Measurements from ENCODE around the gene SRRM3.
"Not testable (repeated sequence)": the region's sequence is repeated elsewhere in the genome, so short reads cannot be mapped to it uniquely, and the experiment has no call there.

Gene SRRM3

DNA sequence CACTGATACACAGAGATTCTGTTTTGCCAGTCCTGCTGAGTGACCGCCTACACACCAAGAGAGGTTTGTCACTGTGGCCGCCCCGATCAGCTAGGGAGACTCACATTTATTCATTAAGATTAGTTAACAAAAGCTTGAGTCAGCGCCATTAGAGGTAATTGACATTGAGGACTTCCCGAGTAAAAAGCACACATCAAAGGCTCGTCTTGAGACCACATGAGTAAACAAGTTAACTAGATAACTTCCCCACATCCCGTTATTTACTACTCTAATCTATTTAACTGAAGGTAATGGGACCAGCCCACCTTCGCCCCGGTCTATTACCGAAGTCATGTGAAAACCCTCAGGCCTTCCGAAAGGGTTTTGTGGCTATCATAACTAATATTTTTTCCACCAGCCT lies 23.0 kb downstream of the SRRM3 start:
- in situ Hi-C loops (cut with MboI; ENCODE audit: low sequenced_read_pairs), result no loop called here

DNA sequence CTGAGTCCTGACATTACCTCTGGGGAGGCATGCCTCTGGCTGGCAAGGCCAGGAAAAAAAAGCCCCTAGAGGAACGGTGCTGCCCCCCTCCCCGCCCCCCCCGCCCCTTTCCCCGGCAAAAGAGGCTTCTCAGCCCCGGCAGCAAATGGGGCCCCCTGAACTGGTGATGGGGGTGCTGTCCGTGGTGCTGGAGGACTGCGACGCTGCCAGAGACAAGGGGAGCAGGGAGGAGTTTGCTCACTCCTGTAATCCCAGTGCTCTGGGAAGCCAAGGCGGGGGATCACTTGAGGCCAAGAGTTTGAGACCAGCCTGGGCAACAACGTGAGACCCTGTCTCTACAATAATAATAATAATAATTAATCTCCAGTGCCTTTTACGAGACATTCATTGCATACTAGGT lies 23.7 kb downstream of the SRRM3 start:
- in situ Hi-C loops (cut with MboI; ENCODE audit: low sequenced_read_pairs), result no loop called here

DNA sequence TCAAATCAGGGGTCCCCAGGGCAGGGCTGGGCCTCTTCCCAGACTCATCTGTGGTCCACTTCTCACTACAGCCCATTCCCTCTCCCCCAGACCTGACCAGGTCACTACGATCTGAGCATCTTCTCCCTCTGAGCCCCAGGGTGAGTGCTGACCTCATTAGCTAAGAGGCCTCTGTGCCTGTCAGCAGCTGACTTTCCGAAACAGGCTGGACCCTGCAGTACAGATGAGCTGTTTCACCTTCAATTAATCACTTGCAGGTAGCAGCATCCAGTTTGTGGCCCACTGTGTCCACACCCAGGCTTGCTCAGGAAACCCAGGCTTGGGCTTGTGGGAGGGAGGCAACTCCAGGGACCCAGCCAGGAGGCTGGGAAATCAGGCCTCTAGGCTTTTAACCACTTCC lies 24.3 kb downstream of the SRRM3 start:
- in situ Hi-C loops (cut with MboI; ENCODE audit: low sequenced_read_pairs), result no loop called here

DNA sequence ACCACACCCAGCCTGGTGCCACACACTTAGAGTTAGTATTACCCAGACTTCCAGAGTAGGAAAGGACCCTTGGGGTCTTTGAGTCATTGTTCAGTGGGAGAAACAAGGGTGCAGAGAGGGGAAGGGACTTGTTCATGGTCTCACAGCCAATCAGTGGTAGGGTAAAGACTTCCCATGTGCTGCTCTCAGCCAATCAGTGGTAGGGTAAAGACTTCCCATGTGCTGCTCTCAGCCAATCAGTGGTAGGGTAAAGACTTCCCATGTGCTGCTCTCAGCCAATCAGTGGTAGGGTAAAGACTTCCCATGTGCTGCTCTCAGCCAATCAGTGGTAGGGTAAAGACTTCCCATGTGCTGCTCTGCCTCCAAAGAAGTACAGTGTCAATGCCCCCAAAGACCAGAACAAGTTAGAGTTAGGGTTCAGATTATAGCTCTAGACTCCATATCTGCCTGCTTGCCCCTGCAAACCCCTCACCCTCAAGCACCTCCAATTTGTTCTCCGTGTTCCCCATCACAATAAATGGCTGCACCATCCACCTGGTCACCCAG lies 25.3 kb downstream of the SRRM3 start:
- in situ Hi-C loops (cut with MboI; ENCODE audit: low sequenced_read_pairs), result not testable (repeated sequence)

DNA sequence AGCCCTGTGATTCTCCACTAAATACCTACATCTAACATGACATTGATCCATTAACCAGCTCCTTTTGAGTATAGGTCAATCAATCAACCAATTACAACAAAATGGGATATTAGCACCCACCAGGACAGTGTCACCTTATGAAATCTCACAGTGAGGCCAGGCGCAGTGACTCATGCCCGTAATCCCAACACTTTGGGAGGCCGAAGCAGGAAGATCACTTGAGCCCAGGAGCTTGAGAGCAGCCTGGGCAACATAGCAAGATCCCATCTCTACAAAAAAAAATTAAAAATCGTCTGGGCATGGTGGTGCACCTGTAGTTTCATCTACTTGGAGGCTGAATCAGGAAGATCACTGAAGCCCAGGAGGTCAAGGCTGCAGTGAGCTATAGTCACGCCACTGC lies 28.5 kb downstream of the SRRM3 start:
- in situ Hi-C loops (cut with MboI; ENCODE audit: low sequenced_read_pairs), result no loop called here

DNA sequence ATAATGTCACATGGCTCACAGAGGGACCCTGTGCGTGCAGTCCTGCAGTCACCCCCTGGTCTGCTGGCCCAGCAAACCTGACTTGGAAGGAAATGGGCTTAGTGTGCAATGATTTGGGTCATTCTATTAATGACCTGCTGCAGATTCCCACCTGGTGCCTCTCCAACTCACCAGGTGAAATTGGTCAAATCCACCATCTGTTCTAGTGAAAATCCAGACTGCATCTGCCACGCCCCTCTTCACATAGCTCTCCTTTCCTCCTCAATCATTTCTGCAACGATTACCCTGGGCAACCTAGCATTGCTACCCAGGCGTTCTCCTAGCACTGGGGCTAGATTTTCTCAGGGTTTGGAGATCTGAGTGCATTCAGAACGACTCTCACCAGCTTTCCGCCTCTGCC lies 29.4 kb downstream of the SRRM3 start:
- in situ Hi-C loops (cut with MboI; ENCODE audit: low sequenced_read_pairs), result no loop called here

DNA sequence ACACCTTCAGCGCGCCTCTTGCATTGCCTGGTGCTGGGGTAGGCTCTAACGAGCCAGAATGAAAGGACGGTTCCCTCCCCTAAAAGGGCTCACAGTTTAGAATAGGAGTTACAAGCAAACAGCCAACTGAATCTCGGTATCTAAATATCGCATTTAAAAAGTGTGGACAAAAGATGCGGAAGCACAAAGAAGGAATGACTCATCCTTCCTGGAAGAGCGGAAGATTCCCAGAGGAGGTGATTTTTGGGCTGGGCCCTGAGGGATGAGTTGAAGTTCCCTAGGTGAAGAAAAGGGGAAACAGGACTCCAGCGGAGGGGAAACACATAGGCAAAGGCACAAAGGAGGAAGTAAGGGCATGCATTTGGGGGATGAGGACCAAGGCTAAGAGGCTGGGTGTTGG lies 29.9 kb downstream of the SRRM3 start:
- in situ Hi-C loops (cut with MboI; ENCODE audit: low sequenced_read_pairs), result no loop called here

DNA sequence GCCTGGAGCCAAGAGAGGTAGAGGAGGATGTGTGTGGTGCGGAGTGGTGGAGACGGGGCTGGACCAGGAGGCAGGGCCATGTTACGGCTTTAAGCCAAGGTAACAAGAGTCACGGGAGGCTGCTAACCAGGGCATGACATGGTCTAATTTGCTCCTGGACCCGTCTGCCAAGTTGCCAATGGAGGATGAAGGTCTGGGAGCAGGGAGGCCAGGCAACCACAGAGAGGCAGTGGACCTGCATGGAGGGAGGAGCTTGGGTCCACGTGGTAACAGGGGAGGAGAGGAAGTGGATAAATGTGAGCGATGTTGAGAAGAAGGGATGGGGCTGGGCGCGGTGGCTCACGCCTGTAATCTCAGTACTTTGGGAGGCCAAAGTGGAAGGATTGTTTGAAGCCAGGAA lies 31.0 kb downstream of the SRRM3 start:
- in situ Hi-C loops (cut with MboI; ENCODE audit: low sequenced_read_pairs), result no loop called here

DNA sequence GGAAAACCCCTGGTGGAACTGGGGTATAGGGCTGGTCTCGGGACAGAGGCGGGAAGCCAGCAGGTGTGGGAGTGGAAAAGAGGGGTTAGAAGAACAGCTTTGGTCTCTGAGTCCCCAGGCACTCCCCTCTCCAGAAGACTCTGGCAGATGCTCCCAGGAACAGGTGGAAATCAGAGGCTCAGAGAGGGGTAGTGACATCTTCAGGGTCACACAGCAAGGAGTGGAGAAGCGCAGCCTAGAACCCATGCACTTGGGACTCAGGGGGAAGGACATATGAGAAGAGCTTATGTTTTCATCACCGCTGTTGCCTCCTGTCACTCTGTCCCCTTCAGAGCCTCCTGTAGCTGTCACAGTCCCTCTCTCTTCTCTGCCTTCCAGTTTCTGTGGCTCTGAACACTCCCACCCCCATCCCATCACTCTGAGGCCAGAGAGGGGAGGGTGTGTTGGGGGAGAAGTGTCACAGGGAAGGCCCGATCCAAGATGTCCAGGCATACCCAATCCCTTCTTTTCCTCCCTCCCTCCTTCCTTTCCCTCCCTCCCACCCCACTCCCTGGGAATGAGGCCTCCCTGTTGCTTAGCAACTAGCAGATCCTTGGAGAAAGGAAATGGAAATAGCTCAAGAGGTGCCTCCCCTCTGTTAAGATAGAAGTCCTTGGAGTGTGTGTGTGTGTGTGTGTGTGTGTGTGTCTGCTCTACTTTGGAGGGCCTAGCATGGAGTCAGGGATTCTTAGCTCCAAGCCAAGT lies 32.0 kb downstream of the SRRM3 start:
- in situ Hi-C loops (cut with MboI; ENCODE audit: low sequenced_read_pairs), result no loop called here

DNA sequence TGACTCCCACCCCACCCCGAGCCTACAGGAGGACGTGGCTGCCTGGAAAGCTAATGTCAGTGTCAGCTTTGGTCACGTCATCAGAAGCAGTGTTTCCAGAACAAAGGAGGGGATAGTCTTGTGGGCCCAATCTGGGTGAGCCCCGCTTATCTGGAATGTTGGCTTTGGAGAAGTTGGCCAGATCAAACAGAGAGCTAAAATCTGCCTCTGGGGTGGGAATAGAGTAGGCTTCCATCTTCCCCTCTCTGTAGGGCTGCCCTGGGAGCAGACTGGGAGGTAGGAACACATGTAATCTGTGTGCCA lies 32.5 kb downstream of the SRRM3 start:
- in situ Hi-C loops (cut with MboI; ENCODE audit: low sequenced_read_pairs), result no loop called here

DNA sequence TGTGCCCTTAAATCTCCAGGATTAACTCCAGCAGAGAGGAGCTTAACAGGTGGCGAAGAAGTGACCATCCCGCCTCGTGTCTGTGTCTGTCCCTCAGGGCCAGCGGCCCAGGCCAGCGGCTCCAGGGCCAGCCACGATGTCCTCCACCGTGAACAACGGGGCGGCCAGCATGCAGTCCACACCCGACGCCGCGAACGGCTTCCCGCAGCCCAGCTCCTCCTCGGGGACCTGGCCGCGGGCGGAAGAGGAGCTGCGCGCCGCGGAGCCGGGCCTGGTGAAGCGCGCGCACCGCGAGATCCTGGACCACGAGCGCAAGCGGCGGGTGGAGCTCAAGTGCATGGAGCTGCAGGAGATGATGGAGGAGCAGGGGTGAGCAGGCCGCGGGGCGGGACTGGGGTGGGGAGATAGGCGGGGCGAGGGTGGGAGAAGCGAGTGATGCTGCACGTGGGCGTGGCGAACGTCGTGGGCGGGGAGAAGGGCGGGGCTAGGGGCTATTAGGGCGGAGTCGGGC lies 33.3 kb downstream of the SRRM3 start:
- in situ Hi-C loops (cut with MboI; ENCODE audit: low sequenced_read_pairs), result no loop called here

DNA sequence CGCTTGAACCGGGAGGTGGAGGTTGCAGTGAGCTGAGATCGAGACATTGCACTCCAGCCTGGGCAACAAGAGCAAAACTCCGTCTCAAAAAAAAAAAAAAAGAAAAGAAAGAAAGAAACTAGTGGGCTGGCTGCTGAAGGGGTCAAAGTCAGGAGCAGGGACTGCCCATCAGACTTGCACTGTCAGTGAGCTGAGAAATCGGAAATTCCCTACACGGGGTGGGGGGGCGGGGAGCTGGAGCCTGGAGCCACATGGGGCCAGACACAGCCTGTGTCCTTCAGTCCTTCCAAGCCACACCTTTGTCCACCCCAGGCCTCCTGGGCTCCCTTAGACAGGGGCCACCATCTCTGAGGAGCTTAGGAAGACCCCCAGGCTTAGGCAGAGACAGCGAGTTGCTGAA lies 34.5 kb downstream of the SRRM3 start:
- in situ Hi-C loops (cut with MboI; ENCODE audit: low sequenced_read_pairs), result no loop called here

DNA sequence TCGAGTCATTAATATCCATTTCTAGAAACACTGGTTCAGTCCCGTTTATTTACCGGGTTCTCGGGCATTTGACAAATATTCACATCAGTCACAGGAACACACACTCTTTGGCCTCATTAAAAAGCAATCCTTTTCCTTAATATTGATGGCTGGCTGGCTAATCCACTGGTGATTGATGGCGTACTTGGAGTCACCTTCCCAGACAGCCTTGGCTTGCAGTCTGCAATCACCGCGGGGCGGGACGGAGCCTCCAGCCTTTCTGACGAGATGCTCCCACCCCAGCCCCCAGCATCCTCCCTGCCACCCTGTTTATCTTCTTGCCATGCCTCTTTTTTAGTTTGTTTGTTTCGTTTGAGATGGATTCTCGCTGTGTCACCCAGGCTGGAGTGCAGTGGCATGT lies 36.6 kb downstream of the SRRM3 start:
- in situ Hi-C loops (cut with MboI; ENCODE audit: low sequenced_read_pairs), result no loop called here

DNA sequence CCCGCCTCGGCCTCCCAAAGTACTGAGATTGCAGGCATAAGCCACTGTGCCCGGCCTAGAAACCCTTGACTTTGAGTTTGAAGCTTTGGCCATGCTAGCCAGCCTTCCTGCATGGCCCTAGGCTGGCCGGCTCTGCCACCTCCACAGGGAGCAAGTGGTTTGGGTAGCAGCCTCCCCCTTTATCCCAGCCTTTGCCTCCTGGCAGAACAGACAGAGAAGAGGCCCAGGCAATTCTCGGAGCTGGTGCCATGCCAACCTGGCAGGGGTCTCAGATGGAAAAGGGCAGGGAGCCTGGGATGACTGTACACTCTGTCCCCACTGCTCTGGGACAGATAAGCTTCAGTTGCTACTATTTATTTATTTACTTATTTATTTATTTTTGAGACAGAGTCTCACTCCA lies 39.4 kb downstream of the SRRM3 start:
- in situ Hi-C loops (cut with MboI; ENCODE audit: low sequenced_read_pairs), result no loop called here

DNA sequence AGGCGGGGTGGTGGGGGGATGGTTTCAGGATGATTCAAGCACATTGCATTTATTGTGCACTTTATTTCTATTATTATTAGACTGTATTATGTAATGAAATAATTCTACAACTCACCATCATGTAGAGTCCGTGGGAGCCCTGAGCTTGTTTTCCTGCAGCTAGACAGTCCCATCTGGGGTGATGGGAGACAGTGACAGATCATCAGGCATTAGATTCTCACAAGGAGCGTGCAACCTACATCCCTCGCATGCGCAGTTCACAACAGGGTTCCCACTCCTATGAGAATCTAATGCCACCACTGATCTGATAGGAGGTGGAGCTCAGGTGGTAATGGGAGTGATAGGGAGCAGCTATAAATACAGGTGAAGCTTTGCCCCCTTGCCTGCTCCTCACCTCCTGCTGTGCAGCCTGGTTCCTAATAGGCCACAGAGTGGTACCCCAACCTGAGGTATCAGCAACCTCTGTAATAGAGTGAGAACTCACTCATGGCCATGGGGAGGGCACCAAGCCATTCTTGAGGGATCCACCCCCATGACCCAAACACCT lies 40.9 kb downstream of the SRRM3 start:
- in situ Hi-C loops (cut with MboI; ENCODE audit: low sequenced_read_pairs), result not testable (repeated sequence)

DNA sequence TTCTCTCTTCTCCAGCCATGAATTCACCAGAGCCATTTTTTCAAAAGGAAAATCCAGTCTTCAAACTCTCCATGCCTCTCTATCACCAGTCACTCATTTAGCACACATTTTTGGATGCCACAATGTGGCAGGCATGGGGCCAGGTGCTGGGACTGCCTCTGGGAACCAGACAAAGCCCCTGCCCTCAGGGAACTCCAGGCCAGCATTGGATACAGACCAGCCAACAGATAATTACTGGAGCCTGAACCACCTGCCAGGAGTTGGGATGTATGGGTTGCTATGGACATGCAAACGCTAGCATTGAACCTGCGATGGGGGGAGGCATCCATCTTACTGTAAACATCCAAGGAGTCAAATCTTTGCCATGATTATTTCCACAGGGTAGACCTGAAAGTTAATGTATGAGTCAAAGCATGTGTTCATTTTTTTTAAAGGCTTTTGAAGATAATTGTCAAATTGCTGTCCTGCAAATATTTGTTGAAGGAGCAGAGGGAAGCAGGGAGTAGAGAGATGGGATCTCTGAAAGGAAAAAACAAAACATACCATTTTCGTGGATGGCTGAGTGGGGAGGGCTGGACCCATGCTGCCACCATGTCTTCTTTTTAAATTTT lies 43.2 kb downstream of the SRRM3 start:
- in situ Hi-C loops (cut with MboI; ENCODE audit: low sequenced_read_pairs), result no loop called here

DNA sequence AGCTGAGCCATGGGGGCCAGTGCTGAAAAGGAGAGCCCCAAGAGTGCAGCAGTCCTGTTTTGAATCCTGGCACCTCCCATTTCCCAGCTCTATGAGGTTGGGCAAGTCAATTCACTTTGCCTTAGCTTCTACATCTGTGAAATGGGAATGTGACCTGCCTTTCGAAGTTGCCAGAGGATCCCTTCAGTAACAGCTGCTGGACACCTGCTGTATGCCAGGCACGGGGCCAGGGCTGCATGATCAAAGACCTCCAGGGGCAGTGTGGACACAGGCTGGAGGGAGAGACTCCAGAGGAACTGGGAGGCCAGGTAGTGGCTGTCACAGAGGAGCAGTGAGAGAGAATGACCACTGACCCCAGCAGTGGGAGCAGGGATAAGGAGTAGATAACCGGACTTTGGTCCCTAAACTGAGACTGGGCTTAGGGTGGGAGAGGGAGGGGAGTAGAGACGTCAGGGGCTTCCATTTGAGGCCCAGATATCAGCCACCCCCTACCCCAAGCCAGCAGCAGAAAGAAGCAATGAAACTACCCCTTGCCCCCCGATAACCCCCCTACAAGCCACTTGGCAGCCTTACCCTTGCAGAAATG lies 45.2 kb downstream of the SRRM3 start:
- in situ Hi-C loops (cut with MboI; ENCODE audit: low sequenced_read_pairs), result no loop called here

DNA sequence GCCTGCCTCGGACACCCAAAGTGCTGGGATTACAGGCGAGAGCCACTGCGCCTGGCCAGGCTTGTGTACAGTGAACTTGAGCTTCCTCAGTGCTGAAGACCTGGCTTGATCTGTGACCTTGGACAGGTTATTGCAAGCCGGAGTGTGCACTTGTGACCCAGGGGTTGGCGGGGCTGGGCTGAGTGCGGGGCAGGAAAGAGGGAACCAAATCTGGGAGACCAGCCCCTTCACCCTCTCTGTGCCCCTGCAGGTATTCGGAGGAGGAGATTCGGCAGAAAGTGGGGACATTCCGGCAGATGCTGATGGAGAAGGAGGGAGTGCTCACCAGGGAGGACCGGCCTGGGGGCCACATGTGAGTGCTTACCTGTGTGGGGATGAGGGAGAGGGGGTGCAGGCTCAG lies 46.2 kb downstream of the SRRM3 start:
- in situ Hi-C loops (cut with MboI; ENCODE audit: low sequenced_read_pairs), result no loop called here

DNA sequence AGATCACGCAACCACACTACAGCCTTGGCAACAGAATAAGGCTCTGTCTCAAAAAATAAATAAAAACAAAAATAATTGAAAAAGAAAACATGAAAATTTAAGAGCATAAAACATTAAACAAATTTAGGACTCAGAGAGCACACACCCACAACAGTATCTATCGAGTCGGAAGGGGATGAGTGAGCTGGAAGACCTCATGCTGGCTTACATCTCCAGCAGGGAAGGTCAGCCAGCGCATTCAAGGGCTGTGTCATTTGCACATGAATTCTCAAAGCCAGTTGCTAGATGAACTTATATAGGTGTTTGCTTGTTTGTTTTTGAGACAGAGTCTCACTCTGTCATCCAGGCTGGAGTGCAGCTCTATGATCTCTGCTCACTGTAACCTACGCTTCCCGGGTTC lies 50.3 kb downstream of the SRRM3 start:
- in situ Hi-C loops (cut with MboI; ENCODE audit: low sequenced_read_pairs), result no loop called here

DNA sequence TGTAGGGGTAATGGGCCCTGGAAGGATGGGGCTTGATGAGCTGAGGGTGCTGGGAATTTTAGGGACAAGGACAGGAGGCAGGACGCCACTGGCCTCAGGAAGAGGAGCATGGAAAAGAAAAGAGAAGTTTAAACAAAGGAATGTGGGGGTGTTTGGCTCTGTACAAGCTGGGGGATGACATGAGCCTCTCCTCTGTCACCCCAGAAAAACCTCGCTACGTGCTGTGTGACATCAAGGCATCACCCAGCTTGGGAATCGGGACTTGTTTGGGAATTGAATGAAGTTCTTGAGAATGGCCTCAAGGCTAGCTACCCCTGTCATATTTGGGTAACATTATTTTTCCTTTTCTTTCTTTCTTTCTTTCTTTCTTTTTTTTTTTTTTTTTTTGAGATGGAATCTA lies 53.1 kb downstream of the SRRM3 start:
- in situ Hi-C loops (cut with MboI; ENCODE audit: low sequenced_read_pairs), result no loop called here

DNA sequence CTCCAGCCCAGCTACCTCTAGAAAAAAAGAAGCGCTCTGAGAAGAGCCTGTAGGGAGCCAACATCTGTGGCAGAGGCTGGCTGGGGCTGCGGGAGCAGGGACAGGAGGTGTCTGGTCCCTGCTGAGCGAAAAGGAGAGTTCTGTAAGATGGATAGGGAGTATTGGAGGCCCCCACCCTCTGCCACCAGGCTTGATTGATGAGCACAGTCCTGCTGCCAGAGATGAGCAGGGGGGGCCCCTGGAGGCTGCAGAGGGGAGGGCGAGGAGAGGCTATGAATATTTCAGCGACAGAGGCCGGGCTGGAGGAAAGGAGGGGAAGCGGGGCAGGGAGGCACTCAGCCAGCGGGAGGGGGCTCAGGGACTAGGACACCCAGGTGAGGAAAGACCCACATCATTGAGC lies 56.3 kb downstream of the SRRM3 start:
- in situ Hi-C loops (cut with MboI; ENCODE audit: low sequenced_read_pairs), result no loop called here
